Measurements from ENCODE around the gene PHEX. TPM values are rescaled to one million over a fixed set of nuclear protein-coding genes. Genes with fewer than 3 reads are reported as not detected.

PHEX gene
- total and polyA plus RNA-seq, 8 donors = 0.04 to 0.09 (median 0.07) TPM; not detected in 3

DNA sequence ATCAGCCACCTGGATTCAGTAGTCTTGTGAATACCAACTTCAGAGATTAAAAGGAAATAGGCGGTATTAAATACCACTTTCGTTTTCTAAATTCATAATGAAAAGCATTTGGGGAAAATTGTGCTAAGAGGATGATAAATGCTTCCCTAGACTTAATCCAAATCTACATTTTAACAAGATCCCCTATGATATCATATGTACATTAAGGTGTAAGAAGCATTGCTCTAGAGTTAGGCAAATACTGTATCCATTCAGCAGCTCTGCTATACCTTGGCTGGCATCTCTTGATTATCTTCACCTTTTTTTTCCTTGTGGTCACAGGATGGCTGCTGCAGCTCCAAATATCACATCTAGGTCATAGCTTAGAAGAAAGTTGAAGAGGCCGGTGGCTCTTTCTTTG is 40.6 kb upstream of the PHEX start:
- no peaks in the 10 kb centered on the region for H3K9me3 ChIP-seq
- intact Hi-C loops (cut with DNase I) = no loop called here
- H3K36me3 ChIP-seq = no peaks in the 10 kb centered on the region
- no peak overlapping the region for H3K27ac ChIP-seq
- ATAC-seq (no peak), DNase-seq (no peak), FAIRE-seq (no peak)
- WGBS, 2 donors = 82 to 96% methylated on average over 3 of the region's 3 CpGs
- no peaks in the 10 kb centered on the region for H3K4me1 ChIP-seq
- TF ChIP-seq, protein P1, sequence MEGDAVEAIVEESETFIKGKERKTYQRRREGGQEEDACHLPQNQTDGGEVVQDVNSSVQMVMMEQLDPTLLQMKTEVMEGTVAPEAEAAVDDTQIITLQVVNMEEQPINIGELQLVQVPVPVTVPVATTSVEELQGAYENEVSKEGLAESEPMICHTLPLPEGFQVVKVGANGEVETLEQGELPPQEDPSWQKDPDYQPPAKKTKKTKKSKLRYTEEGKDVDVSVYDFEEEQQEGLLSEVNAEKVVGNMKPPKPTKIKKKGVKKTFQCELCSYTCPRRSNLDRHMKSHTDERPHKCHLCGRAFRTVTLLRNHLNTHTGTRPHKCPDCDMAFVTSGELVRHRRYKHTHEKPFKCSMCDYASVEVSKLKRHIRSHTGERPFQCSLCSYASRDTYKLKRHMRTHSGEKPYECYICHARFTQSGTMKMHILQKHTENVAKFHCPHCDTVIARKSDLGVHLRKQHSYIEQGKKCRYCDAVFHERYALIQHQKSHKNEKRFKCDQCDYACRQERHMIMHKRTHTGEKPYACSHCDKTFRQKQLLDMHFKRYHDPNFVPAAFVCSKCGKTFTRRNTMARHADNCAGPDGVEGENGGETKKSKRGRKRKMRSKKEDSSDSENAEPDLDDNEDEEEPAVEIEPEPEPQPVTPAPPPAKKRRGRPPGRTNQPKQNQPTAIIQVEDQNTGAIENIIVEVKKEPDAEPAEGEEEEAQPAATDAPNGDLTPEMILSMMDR (IDR thresholded peaks at IDR 0.05) = no peak
- H3K4me3 ChIP-seq = no peak overlapping the region
- peaks cover 0 to 5% (median 0%) of the 10 kb centered on the region in 4 donors for H3K27me3 ChIP-seq

DNA sequence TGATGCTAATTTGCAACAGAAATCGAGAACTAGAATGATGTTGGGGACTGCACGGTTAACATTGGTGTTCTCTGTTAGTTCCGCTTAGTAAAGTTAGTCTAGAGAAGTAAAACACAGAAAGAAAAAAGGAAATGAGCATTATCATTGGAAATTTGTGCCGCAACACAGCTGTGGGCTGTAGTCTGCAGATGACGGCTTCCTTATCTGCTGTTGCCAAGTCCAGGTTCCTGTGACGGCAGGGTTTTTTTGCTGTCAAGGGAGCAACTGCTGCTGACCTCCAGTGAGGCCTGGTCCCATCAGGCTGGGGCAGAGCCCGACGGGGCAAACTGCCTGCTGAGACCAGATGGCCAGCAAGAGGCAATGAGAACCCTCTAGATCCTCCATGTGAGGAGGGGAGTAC is 38.9 kb upstream of the PHEX start:
- intact Hi-C loops (cut with DNase I) = no loop called here
- Histone ChIP-seq H3K36me3 (no peaks in the 10 kb centered on the region), H3K4me1 (no peaks in the 10 kb centered on the region), H3K27ac (no peak overlapping the region), H3K4me3 (no peak overlapping the region), H3K9me3 (no peaks in the 10 kb centered on the region), H3K27me3 (peaks cover 0 to 5% (median 0%) of the 10 kb centered on the region in 4 donors)
- TF ChIP-seq, protein P1 (IDR thresholded peaks at IDR 0.05) = no peak
- WGBS, 2 donors = 69 to 87% methylated on average over 8 of the region's 8 CpGs
- peak in 1 of 6 donors; percentile 33 for DNase-seq
- FAIRE-seq = no peak
- peak in 2 of 4 donors; percentile 66 to 73 for ATAC-seq

DNA sequence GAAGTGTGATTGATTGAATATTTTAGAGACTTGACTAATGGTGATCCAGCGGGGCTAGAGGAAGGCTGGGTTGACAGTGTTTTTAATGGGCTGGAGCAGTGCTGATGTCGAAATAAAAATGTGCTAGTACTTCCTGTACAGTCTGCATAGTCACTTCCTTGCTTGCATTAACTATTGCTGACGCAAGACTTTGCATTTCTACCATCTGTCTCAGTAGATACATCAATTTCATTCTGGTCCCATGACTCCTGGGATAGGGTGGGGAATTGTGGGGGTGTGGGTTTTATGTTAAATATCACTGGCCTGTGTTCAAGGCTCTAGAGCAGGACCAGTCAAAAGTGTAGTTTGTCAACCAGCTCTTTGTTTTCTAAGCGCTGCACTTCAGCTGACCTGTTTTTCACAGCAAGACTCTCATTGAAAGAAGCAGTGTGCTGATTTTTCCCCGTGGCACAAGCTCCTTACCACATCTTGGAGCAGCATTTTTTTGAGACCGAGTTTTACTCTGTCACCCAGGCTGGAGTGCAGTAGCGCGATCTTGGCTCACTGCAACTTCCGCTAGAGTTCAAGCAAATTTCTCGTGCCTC is 35.2 kb upstream of the PHEX start:
- peak in 3 of 4 donors; percentile 54 to 82 (median 58) for ATAC-seq
- intact Hi-C loops (cut with DNase I) = no loop called here
- Histone ChIP-seq H3K27me3 (peaks cover 0 to 5% (median 0%) of the 10 kb centered on the region in 4 donors), H3K4me1 (no peaks in the 10 kb centered on the region), H3K36me3 (no peaks in the 10 kb centered on the region), H3K9me3 (no peaks in the 10 kb centered on the region), H3K4me3 (no peak overlapping the region), H3K27ac (no peak overlapping the region)
- no peak for DNase-seq
- WGBS, 2 donors = 81 to 86% methylated on average over 10 of the region's 10 CpGs
- FAIRE-seq = no peak
- TF ChIP-seq, protein P1 (IDR thresholded peaks at IDR 0.05) = no peak

DNA sequence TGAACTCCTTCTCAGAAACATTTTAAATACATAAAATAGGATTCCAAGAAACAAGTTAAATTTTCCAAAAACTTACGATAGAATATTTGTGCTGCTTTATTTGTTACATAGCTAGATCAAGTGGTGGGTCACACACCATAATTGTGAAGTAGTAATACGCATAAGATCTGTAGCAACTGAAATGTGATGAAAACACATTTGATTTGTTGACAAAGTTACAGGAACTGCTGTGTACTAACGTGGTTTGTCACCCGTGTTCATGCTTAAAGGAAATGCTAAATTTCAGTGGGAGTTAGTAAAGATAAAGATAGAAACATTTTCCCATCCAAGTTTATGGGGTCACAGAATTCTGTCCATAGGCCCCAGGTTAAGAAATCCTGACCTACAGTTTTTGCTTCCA is 34.1 kb upstream of the PHEX start:
- WGBS, 2 donors = 62 to 87% methylated on average over 4 of the region's 4 CpGs
- TF ChIP-seq, protein P1 (IDR thresholded peaks at IDR 0.05) = no peak
- Histone ChIP-seq H3K36me3 (no peaks in the 10 kb centered on the region), H3K9me3 (no peaks in the 10 kb centered on the region), H3K4me1 (no peaks in the 10 kb centered on the region), H3K27ac (no peak overlapping the region), H3K27me3 (peaks cover 0 to 5% (median 0%) of the 10 kb centered on the region in 4 donors), H3K4me3 (no peak overlapping the region)
- intact Hi-C loops (cut with DNase I) = no loop called here
- DNase-seq (no peak), ATAC-seq (no peak), FAIRE-seq (no peak)

DNA sequence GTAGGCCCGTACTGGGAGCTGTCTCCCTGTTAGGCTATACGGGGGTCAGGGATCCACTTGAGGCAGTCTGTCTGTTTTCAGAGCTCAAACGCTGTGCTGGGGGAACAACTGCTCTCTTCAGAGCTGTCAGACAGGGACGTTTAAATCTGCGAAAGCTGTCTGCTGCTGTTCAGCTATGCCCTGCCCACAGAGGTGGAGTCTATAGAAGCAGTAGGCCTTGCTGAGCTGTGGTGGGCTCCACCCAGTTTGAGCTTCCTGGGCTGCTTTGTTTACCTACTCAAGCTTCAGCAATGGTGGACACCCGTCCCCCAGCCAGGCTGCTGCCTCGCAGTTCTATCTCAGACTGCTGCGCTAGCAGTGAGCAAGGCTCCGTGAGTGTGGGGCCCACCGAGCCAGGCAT is 27.3 kb upstream of the PHEX start:
- FAIRE-seq (no peak), ATAC-seq (no peak)
- WGBS, 2 donors = 80 to 93% methylated on average over 10 of the region's 10 CpGs

More for the DNA sequence above, 27.3 kb upstream of the PHEX start:
- TF ChIP-seq, protein P1 (IDR thresholded peaks at IDR 0.05) = no peak
- Histone ChIP-seq H3K4me1 (no peaks in the 10 kb centered on the region), H3K4me3 (no peak overlapping the region), H3K27ac (no peak overlapping the region), H3K36me3 (no peaks in the 10 kb centered on the region), H3K9me3 (no peaks in the 10 kb centered on the region), H3K27me3 (no peaks in the 10 kb centered on the region)
- intact Hi-C loops (cut with DNase I) = no loop called here
- DNase-seq = no peak
